ENCODE results near the gene CAMK1D. TPM values are rescaled to one million over a fixed set of nuclear protein-coding genes. Genes with fewer than 3 reads are reported as not detected.

CAMK1D gene
- total RNA-seq, 6 experiments from 2014 or later: 0.34 to 1.4 (median 0.43) TPM

DNA sequence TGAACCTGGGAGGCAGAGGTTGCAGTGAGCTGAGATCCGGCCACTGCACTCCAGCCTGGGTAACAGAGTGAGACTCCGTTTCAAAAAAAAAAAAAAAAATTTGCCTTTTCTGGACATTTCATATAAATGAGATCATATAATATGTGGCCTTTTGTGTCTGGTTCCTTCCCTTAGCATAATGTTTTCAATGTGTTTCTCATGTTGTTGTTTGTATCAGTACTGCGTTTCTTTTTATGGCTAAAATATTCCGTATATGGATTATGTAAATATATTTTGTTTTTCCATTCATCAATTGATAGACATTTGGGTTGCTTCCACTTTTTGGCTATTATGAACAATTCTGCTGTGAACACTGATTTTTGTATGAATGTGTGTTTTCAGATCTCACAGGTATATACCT is 394.6 kb downstream of the CAMK1D start:
- H3K4me3 Mint-ChIP-seq: no peak overlapping the region
- H3K27ac Mint-ChIP-seq: no peak overlapping the region
- H3K36me3 Mint-ChIP-seq (ENCODE audit: low read depth): no peaks in the 10 kb centered on the region
- H3K27me3 Mint-ChIP-seq (ENCODE audit: insufficient read depth): peaks cover 17% of the 10 kb centered on the region
- H3K4me1 Mint-ChIP-seq (ENCODE audit: low read depth): no peaks in the 10 kb centered on the region
- DNase-seq: no peak
- no peaks in the 10 kb centered on the region for H3K9me3 Mint-ChIP-seq
- no peak for TF ChIP-seq CTCF (IDR thresholded peaks at IDR 0.05)

GRCh38 chr10:12748186-12748585 is 398.8 kb downstream of the CAMK1D start:
- H3K36me3 Mint-ChIP-seq (ENCODE audit: low read depth): no peaks in the 10 kb centered on the region
- no peaks in the 10 kb centered on the region for H3K4me1 Mint-ChIP-seq (ENCODE audit: low read depth)
- no peak for TF ChIP-seq CTCF (IDR thresholded peaks at IDR 0.05)
- no peak for DNase-seq
- peaks cover 9% of the 10 kb centered on the region; the same call in 1 of the 2 replicates for H3K9me3 Mint-ChIP-seq
- H3K4me3 Mint-ChIP-seq: no peak overlapping the region
- H3K27me3 Mint-ChIP-seq (ENCODE audit: insufficient read depth): peaks cover 12% of the 10 kb centered on the region
- H3K27ac Mint-ChIP-seq: no peak overlapping the region

DNA sequence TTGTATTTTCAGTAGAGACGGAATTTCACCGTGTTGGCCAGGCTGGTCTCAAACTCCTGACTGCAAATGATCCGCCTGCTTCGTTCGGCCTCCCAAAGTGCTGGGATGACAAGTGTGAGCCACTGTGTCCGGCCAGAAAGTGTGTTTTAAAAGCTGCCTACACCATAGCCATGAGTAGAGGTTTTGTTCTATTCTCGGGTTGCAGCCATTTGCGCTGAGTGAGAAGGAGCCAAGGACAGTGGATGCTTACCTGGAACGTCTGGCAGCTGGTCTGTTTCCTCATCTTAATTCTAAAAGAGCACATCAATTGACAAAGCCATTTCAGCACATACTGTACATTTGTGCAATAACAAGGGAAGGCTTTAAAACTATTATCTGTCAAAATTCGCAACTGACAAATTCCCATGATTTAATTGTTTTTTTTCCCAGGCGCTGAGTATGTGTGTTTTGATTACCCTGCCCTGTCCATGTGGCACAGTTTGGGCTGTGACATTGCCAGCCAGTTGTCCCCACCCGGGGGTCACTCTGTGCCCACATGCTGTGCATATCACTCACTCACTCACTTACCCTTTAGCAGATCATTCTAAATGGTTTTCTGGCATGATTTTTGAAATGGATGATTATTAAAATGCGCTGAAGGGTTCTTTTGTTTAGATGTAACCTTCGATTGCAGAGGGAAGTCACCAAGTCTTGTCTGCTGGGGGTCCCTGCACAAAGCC is 400.6 kb downstream of the CAMK1D start:
- no peak for TF ChIP-seq CTCF (IDR thresholded peaks at IDR 0.05)
- Mint-ChIP-seq H3K4me1 (ENCODE audit: low read depth) (no peaks in the 10 kb centered on the region), H3K27ac (no peak overlapping the region), H3K27me3 (ENCODE audit: insufficient read depth) (peaks cover 12% of the 10 kb centered on the region), H3K4me3 (no peak overlapping the region), H3K9me3 (peaks cover 9% of the 10 kb centered on the region; the same call in 1 of the 2 replicates), H3K36me3 (ENCODE audit: low read depth) (no peaks in the 10 kb centered on the region)
- DNase-seq: no peak

- Mint-ChIP-seq H3K9me3 (peaks cover 9% of the 10 kb centered on the region; the same call in 1 of the 2 replicates), H3K4me3 (no peak overlapping the region), H3K27ac (no peak overlapping the region), H3K36me3 (ENCODE audit: low read depth) (no peaks in the 10 kb centered on the region), H3K4me1 (ENCODE audit: low read depth) (no peaks in the 10 kb centered on the region), H3K27me3 (ENCODE audit: insufficient read depth) (peaks cover 12% of the 10 kb centered on the region)
- DNase-seq: no peak
- TF ChIP-seq CTCF (IDR thresholded peaks at IDR 0.05): no peak
Measured at GRCh38 chr10:12750526-12751201, 401.3 kb downstream of the CAMK1D start.

- Mint-ChIP-seq H3K4me1 (ENCODE audit: low read depth) (no peaks in the 10 kb centered on the region), H3K27me3 (ENCODE audit: insufficient read depth) (peaks cover 10% of the 10 kb centered on the region), H3K27ac (no peak overlapping the region), H3K9me3 (peaks cover 14% of the 10 kb centered on the region; the same call in 1 of the 2 replicates), H3K4me3 (no peak overlapping the region), H3K36me3 (ENCODE audit: low read depth) (no peaks in the 10 kb centered on the region)
- no peak for TF ChIP-seq CTCF (IDR thresholded peaks at IDR 0.05)
- DNase-seq: no peak
Measured at GRCh38 chr10:12755075-12755474, 405.7 kb downstream of the CAMK1D start.
